ENCODE measurements around the gene MYH10.

DNA sequence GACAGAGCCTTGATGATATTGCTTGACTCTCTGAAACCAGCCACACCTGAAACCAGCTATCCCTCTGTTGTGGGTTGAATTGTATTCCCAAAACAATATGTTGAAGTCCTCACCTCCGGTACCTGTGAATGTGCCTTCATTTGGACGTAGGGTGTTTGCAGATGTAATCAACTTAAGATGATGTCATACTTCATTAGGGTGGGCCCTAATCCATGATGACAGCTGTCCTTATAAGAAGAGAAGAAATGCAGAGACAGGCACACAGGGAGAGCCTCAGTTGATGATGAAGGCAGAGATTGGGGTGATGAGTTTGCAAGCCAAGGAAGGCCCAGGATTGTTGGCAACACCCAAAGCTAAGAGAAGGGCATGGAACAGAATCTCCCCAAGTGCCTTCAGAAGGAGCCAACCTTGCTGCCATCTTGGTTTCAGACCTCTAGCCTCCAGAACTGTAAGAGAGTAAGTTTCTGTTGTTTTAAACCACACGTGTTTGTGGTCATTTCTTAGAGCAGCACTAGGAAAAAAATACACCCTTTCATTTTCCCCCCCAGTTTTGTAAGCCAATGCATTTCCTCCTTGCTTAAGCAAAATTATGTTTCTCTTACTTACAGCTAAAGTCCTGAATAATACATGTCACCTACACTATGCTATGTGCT lies 29.4 kb upstream of the MYH10 start:
- TF ChIP-seq, protein P1, sequence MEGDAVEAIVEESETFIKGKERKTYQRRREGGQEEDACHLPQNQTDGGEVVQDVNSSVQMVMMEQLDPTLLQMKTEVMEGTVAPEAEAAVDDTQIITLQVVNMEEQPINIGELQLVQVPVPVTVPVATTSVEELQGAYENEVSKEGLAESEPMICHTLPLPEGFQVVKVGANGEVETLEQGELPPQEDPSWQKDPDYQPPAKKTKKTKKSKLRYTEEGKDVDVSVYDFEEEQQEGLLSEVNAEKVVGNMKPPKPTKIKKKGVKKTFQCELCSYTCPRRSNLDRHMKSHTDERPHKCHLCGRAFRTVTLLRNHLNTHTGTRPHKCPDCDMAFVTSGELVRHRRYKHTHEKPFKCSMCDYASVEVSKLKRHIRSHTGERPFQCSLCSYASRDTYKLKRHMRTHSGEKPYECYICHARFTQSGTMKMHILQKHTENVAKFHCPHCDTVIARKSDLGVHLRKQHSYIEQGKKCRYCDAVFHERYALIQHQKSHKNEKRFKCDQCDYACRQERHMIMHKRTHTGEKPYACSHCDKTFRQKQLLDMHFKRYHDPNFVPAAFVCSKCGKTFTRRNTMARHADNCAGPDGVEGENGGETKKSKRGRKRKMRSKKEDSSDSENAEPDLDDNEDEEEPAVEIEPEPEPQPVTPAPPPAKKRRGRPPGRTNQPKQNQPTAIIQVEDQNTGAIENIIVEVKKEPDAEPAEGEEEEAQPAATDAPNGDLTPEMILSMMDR (IDR thresholded peaks at IDR 0.05) = no peak
- TF ChIP-seq POLR2A (IDR thresholded peaks at IDR 0.05) (no peak), EP300 (IDR thresholded peaks at IDR 0.05) (no peak)
